Measurements from ENCODE around the gene RNASEH2A.

DNA sequence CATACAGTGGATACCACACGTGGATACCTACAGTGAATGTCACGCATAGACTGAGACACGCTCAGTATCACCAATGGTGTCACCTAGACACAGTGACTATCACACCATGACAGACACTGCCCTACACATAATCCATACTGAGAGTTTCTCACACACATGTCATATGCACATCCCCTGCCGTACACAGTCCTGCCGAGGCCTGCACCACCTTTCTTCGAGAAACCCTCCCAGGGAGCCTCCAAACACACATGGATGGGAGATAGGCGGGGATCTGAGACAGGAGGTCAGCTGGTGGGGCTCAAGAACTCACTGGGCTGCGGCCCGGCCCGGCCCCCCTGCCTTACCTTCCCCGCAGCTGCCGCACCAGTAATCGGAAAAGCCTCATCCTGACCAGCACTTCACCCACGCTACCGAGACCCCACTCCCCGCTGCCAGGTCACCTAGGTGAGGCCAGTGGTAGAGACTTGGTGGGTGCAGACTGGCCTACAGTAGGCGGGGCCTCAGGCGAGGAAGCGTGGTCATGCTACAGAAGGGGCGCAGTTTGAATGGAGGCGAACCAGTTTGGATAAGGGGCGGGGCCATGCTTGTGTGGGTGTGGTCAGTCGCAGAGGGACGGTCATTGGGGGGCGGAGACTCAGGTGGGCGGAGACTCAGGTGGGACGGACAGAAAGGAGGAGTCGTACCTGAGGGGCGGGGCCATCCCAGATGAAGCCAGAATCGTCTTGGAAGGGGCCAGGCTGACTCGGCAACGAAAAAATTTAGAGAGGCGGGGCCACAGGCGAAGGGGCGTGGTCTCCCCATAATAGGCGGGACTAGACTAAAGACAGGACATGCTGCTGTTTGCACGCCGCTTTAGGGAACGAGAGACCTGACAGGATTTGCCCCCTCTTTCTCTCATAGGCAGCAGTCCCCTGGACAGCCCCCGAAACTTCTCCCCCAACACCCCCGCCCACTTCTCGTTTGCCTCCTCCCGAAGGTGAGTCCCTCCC is 34.0 kb downstream of the RNASEH2A start:
- TF ChIP-seq, protein P1, sequence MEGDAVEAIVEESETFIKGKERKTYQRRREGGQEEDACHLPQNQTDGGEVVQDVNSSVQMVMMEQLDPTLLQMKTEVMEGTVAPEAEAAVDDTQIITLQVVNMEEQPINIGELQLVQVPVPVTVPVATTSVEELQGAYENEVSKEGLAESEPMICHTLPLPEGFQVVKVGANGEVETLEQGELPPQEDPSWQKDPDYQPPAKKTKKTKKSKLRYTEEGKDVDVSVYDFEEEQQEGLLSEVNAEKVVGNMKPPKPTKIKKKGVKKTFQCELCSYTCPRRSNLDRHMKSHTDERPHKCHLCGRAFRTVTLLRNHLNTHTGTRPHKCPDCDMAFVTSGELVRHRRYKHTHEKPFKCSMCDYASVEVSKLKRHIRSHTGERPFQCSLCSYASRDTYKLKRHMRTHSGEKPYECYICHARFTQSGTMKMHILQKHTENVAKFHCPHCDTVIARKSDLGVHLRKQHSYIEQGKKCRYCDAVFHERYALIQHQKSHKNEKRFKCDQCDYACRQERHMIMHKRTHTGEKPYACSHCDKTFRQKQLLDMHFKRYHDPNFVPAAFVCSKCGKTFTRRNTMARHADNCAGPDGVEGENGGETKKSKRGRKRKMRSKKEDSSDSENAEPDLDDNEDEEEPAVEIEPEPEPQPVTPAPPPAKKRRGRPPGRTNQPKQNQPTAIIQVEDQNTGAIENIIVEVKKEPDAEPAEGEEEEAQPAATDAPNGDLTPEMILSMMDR (conservative IDR thresholded peaks at IDR 0.05; ENCODE audit: low read depth, low read length): no peak
- TF ChIP-seq EZH2 (IDR thresholded peaks at IDR 0.05; ENCODE audit: low read length, unreplicated experiment): no peak
- TF ChIP-seq EZH2phosphoT487 (IDR thresholded peaks at IDR 0.05; ENCODE audit: borderline replicate concordance, low read length): no peak
